Left hindlimb (tissue), 1 donor: ENCODE data around the gene GLDN.
"Not testable (repeated sequence)": the region's sequence is repeated elsewhere in the genome, so short reads cannot be mapped to it uniquely, and the experiment has no call there.

Experiments used
- DNase-seq: peaks from one replicate; pipeline ENCODE4 v3.0.0-alpha.2; 2018

The GLDN gene

DNA sequence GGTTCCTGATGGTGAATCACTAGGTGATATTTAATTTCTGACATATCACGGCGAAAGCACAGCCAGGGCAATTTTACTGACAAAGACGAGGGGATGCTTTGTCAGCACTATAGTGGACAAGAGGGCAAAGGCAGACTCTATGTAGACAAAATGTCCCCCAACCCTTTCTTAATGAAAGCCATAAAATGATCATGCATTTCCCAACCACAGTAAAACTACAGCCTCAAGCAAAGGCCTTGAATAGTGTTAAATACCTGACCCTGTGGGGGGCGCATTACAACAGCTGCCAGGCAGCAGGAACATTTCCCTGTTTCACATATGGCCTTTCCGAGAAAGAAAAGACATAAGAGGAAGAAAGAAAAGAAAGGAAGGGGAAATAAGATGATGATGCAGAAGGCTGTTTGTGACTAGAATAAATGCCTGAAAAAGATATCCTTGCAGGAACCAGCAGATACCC is 49.5 kb downstream of the GLDN start:
- DNase-seq = no peak

- no peak for DNase-seq
Measured at GRCh38 chr15:51396921-51397320, 55.5 kb downstream of the GLDN start.

DNA sequence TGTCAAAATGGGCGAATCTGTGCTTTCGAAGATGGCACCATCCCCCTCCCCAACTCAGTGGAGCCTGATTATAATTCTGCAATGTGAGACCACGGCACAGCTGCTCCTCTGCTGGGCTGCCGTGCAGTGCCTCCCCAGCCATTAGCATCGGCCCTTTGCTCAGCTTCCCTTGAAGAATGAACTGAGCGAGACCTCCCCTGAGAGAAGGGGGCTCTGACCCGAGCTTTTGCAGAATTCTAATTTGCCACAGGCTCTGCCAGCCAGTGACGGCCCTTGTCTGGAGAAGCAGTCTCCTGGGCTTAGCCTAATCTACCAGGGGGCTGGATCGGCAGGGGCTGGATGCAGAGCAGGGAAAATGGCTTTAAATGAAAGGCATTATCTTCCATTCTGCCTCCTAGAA is 57.2 kb downstream of the GLDN start:
- DNase-seq = no peak

DNA sequence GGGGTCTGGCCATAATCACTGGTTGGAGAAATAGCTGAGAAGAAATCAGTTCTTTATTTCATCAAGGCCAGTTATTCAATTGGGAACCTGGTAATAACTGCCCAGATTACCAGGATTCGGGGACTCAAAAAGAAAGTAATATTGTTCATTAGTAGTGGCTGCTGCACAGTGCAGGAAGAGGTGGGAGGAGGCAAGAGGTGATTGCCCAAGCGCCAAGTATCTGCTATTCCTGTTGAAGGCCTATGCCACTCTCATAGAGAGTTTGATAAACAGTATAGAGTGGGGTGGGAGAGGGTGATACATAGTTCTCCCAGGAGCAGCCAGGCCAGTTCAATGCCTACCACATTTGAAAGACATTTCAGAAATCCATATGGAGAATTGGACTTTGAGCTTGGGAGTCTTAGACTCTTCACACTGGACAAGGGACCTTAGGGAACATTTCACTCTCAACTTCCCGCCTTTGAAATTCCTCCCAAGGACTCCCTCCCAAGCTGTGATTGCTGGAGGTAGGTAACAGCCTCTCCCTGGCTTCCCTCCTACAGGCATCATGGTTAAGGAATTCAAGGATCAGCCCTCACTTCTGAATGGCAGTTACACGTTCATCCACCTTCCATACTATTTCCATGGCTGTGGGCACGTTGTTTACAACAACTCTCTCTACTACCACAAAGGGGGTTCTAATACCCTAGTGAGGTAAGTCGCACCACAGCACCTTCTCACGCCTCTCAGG is 59.8 kb downstream of the GLDN start:
- DNase-seq = no peak

GRCh38 chr15:51401872-51402517 is 60.5 kb downstream of the GLDN start:
- no peak for DNase-seq

DNA sequence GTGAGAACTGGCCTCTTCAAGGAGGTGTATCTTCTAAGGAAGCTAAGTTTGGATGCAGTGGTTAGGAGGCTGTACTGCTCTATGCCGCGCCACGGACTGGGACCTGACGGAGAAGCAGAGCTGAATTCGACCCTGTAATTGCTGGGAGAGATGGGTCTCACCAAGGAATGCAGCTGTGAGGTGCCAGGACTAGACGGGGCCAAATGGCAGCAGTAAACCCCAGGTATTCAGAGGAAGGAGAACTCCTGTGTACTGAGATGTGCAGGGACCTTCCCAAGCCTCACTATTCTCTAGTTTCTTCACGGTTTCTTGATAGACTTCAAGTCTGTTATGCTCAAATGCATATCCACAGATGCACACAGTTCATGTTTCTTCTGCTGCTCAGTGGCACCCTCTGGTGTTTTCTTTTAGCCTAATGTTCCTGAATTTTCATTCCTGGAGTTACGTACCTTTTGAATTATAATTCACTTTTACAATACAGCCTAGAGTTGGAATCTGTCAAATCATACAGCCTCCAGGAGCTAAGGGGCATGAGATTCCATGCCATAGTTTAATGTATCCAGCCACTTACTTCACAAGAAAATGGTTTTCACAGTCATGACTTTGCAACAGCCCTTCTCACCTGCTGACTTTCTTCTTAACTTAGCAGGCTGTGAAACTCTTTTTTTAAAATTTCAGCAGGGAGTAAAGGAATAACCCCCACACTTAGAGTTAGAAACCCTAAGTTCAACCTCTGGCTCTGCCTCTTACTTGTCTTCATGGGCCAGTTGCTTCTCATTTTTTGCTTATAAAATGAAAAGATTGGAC is 61.8 kb downstream of the GLDN start:
- DNase-seq = no peak

DNA sequence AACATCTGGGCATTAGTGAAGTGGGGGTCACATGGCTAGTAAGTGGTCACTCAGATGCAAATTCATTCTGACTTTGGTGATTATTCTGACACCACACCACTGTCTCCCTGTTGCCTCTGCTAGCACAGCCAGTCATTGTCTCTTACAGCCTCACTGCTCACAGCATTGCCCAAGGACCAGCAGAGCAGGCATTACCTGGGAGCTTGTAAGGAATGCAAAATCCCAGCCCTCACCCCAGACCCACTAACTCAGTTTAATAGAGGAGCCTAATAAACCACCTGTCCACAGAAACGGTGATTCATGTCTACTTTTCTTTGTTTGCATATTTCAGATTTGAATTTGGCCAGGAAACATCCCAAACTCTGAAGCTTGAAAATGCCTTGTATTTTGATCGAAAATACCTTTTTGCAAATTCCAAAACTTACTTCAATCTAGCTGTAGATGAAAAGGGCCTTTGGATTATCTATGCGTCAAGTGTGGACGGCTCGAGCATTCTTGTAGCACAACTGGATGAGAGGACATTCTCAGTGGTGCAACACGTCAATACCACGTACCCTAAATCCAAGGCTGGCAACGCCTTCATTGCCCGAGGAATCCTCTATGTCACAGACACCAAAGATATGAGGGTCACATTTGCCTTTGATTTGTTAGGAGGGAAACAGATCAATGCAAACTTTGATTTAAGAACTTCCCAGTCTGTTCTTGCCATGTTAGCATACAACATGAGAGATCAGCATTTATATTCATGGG is 62.7 kb downstream of the GLDN start:
- no peak for DNase-seq

- no peak for DNase-seq
Measured at GRCh38 chr15:51405693-51406523, 64.5 kb downstream of the GLDN start.

DNA sequence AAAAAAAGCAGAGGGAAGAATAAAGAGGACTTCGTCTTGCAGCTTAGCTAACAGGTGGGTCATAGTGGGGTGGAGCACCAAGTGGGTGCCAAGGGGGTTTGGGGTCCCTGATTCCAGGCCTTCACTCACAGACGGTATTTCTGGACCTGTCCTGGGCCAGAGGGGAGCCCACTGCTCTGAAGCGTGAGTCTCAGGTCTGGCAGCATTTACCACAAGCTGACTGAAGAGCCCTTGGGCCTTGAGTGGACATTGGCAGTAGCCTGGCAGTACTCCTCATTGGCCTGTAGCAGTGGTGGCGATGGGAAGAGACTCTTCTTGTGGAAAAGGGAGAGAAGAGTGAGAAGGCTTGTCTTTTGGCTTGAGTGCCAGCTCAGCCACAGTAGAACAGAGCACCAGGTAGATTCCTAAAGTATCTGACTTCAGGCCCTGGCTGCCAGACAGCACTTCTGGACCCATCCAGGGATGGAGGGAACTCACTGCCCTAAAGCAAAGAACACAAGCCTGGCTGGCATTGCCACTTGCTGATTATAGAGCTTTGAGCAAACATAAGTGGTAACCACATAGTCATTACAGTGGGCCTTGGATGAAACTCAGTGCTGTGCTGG is 72.9 kb downstream of the GLDN start:
- no peak for DNase-seq

- DNase-seq = no peak
Measured at GRCh38 chr15:51416129-51416528, 74.7 kb downstream of the GLDN start.

DNA sequence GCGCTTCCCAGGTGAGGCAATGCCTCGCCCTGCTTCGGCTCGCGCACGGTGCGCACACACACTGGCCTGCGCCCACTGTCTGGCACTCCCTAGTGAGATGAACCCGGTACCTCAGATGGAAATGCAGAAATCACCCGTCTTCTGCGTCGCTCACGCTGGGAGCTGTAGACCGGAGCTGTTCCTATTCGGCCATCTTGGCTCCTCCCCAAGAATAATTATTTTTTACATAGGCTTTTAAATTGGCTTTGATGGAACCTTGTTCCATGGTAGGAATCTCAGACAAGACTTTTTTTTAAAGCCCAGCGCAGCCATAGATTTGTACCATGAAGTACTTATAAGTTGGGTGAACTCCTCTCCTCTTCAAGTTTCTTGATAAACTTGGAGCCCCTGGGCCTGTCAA is 81.6 kb downstream of the GLDN start:
- not testable (repeated sequence) for DNase-seq

DNA sequence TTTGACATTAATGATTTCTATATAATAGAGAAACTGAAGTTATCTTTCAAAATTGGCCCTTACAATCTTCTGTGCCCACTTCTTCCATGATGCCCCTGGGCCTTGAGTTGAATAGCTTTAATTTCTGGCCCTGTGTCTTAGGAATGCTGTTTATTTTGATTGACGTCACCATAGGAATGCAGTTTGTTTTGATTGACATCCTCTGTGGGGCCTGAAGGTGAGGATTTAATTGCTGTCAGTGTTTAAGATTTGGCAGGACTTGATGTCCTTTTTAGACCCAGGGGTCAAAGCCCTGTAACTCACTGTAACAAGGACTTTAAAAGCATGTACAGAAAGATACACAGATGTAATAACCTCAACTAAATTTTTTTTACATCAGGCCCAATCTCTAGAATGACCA is 83.3 kb downstream of the GLDN start:
- DNase-seq = no peak

DNA sequence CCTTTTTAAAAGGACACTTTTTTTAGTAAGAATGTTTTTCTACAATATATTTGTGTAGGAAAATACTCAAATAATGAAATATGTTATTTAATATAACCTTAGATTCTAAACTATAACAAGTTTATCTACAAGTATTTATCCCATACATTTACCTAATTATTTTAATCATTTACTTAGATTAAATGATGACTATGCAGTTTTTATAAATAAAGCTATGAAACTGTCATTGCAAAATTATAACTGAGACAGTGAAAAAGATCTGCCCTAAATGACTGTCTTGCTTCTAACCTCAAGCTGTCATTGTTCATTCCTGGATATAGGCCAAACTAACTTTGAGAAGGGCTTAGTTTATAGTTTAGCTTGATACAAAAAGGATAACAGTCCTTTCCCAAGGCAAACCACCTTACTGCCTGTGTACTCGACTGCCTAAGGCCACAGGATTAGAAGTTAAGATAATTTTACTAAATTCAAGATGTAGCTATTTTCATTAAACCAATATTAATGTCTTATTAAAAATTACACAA is 84.1 kb downstream of the GLDN start:
- DNase-seq = no peak

DNA sequence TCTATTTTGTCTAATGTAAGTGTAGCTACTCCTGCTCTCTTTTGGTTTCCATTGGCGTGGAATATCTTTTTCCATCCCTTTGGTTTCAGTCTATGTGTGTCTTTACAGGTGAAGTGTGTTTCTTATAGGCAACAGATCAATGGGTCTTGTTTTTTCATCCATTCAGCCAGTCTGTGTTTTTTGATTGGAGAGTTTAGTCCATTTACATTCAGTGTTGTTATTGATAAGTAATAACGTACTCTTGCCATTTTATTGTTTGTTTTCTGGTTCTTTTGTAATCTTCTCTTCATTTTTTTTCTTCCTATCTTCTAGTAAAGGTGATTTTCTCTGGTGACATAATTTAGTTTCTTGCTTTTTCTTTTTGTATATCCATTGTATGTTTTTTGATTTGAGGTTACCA is 97.1 kb downstream of the GLDN start:
- DNase-seq = no peak

GRCh38 chr15:51443282-51443914 is 101.9 kb downstream of the GLDN start:
- DNase-seq = no peak

GRCh38 chr15:51444112-51444511 is 102.7 kb downstream of the GLDN start:
- DNase-seq = no peak

DNA sequence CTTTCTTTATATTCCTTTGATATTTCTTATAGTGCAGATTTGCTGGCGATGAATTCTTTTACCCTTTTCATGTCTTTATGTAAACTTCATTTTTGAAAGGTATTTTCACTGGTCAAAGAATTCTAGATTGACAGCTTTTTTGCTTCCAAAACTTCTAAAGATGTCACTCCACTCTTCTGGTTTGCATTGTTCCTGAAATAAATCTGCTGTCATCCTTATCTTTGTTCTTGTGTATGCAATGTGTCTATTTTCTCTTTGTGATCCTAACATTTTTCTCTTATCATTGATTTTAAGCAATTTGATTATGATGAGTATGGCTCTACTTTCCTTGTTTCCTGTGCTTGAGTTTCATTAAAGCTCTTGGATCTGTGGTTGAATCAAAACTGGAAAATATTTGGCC is 103.4 kb downstream of the GLDN start:
- DNase-seq = no peak

GRCh38 chr15:51446029-51446744 is 104.7 kb downstream of the GLDN start:
- not testable (repeated sequence) for DNase-seq

DNA sequence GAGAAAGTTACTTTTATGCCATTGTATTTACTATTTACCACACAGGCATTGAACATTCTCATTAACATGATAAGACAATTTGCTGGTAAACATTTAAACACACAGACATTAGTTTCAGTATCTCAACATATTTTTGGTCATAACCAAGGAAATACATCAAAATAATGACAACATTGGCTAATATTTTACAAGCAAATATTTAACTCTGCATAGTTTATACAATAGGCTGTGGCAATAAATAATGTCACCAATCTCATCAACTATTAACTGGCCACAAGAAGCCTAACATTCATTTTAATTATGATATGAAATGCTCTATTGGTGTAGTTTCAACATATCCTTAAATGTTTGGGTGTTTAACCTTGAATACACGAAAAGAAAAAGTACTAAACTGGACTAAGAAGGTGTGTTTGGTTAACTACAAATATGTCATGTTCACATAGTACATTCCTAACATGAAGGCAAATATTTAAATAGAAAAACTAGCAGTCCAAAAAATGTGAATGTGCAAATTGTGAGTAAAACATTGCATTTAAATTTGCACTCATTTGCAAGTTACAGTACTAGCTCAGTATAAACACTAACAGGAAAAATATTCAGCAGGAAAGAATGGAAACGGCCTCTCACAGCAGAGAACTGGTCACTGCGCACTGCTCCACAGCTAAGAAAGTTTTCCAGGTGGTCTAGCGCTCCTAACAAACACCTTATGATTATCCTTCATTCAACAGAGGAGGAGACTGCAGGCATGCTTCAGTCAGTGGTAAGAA is 106.6 kb downstream of the GLDN start:
- DNase-seq = no peak
